GM23338 (cell line): Measurements from ENCODE around the gene TMEM134. TPM values are rescaled to one million over a fixed set of nuclear protein-coding genes. Genes with fewer than 3 reads are reported as not detected.

Experiments used
- ATAC-seq: fragments of 200-7000 bp; cut with Tn5 transposase; 3 replicates; pipeline ENCODE4 v1.9.1; 2020
- DNase-seq: peaks from one replicate; pipeline ENCODE4 v3.0.0-alpha.2; 2015; ENCODE audit warnings: low spot score
- H2AFZ ChIP-seq: fragments of 200-600 bp; sonication (generic); 2 replicates; pipeline ENCODE4 v1.8.0; 2016; ENCODE audit warnings: antibody characterized with exemption, mild to moderate bottlenecking, moderate library complexity
- H3F3A ChIP-seq: fragments of 200-600 bp; sonication (generic); replicated peaks from 2 replicates; pipeline ENCODE4 v1.8.0; 2017; ENCODE audit warnings: antibody characterized with exemption, mixed run types, low read depth
- H3K27ac ChIP-seq: fragments of 200-600 bp; sonication (generic); 2 replicates; pipeline ENCODE4 v1.6.1; 2016; ENCODE audit warnings: low read depth
- H3K27me3 ChIP-seq: fragments of 200-600 bp; sonication (generic); 2 replicates; pipeline ENCODE4 v1.8.0; 2016; ENCODE audit warnings: mild to moderate bottlenecking, mixed run types, moderate library complexity; ENCODE audit not compliant: insufficient read depth
- H3K36me3 ChIP-seq: fragments of 200-600 bp; sonication (generic); 2 replicates; pipeline ENCODE4 v1.8.0; 2016; ENCODE audit warnings: mild to moderate bottlenecking; ENCODE audit not compliant: insufficient read depth
- H3K4me1 ChIP-seq: fragments of 200-600 bp; sonication (generic); 2 replicates; pipeline ENCODE4 v1.8.0; 2016; ENCODE audit warnings: mild to moderate bottlenecking, moderate library complexity; ENCODE audit not compliant: insufficient read depth
- H3K4me2 ChIP-seq: fragments of 200-600 bp; sonication (generic); 2 replicates; pipeline ENCODE4 v1.7.1; 2017; ENCODE audit warnings: mixed run types
- H3K4me3 ChIP-seq: fragments of 200-600 bp; sonication (generic); 2 replicates; pipeline ENCODE4 v1.6.1; 2016; ENCODE audit warnings: mixed run types
- H3K79me2 ChIP-seq: fragments of 200-600 bp; sonication (generic); replicated peaks from 2 replicates; pipeline ENCODE4 v1.8.0; 2017; ENCODE audit warnings: mild to moderate bottlenecking; ENCODE audit not compliant: insufficient read depth
- H3K9me2 ChIP-seq: fragments of 200-600 bp; sonication (generic); 2 replicates; pipeline ENCODE4 v1.8.0; 2017; ENCODE audit not compliant: insufficient read depth
- H4K20me1 ChIP-seq: fragments of 200-600 bp; sonication (generic); replicated peaks from 2 replicates; pipeline ENCODE4 v1.8.0; 2017; ENCODE audit warnings: mild to moderate bottlenecking; ENCODE audit not compliant: insufficient read depth
- H3K27ac Mint-ChIP-seq: 2 replicates; pipeline ENCODE4 v1.8.0; 2020; ENCODE audit warnings: inconsistent platforms, mild to moderate bottlenecking, moderate library complexity, mixed read lengths
- H3K27me3 Mint-ChIP-seq: 3 replicates; pipeline ENCODE4 v1.8.0; 2022; ENCODE audit warnings: low read depth, mild to moderate bottlenecking, moderate library complexity, mixed read lengths, inconsistent platforms; ENCODE audit not compliant: insufficient read depth, poor library complexity
- H3K36me3 Mint-ChIP-seq: 3 replicates; pipeline ENCODE4 v1.8.0; 2021; ENCODE audit warnings: low read depth, mild to moderate bottlenecking, inconsistent platforms, moderate library complexity, mixed read lengths
- H3K4me1 Mint-ChIP-seq: 3 replicates; pipeline ENCODE4 v1.8.0; 2020; ENCODE audit warnings: mild to moderate bottlenecking, inconsistent platforms, mixed read lengths
- H3K4me3 Mint-ChIP-seq: 3 replicates; pipeline ENCODE4 v1.8.0; 2021; ENCODE audit warnings: moderate library complexity, mild to moderate bottlenecking, inconsistent platforms, mixed read lengths
- H3K9me3 Mint-ChIP-seq: 3 replicates; pipeline ENCODE4 v1.8.0; 2020; ENCODE audit warnings: moderate library complexity, mild to moderate bottlenecking, inconsistent platforms, mixed read lengths
- CREB1 ChIP-seq: fragments of 250-450 bp; sonication (Bioruptor Pico); IDR thresholded peaks from 2 replicates; pipeline ENCODE4 v1.5.0; 2020; ENCODE audit warnings: low read depth, mild to moderate bottlenecking, moderate library complexity
- EZH2 ChIP-seq: fragments of 200-600 bp; sonication (generic); IDR thresholded peaks from one replicate; pipeline ENCODE4 v1.8.0; 2017; ENCODE audit warnings: antibody characterized with exemption, mild to moderate bottlenecking, low read depth; ENCODE audit not compliant: unreplicated experiment
- EZH2phosphoT487 ChIP-seq: fragments of 200-600 bp; sonication (generic); IDR thresholded peaks from one replicate; pipeline ENCODE4 v1.8.1; 2018; ENCODE audit warnings: antibody characterized with exemption; ENCODE audit not compliant: unreplicated experiment
- NANOG ChIP-seq: IDR thresholded peaks from 2 replicates; pipeline ENCODE4 v1.6.1; 2016; ENCODE audit warnings: antibody characterized with exemption, borderline replicate concordance
- POLR2AphosphoS5 ChIP-seq: IDR thresholded peaks from 2 replicates; pipeline ENCODE4 v1.6.1; 2016; ENCODE audit warnings: antibody characterized with exemption, low read depth
- REST ChIP-seq: IDR thresholded peaks from one replicate; pipeline ENCODE4 v1.6.1; 2018; ENCODE audit warnings: antibody characterized with exemption; ENCODE audit not compliant: unreplicated experiment
- STAT1 ChIP-seq: IDR thresholded peaks from one replicate; pipeline ENCODE4 v1.6.1; 2016; ENCODE audit warnings: antibody characterized with exemption; ENCODE audit not compliant: unreplicated experiment
- ZNF114 ChIP-seq: fragments of 250-450 bp; sonication (Bioruptor Pico); IDR thresholded peaks from 2 replicates; pipeline ENCODE4 v1.5.0; 2020; ENCODE audit warnings: mild to moderate bottlenecking, moderate library complexity
- ZNF331 ChIP-seq: fragments of 250-450 bp; sonication (Bioruptor Pico); IDR thresholded peaks from 2 replicates; pipeline ENCODE4 v1.5.0; 2020; ENCODE audit warnings: low read depth, mild to moderate bottlenecking, moderate library complexity
- ZNF462 ChIP-seq: fragments of 250-450 bp; sonication (Bioruptor Pico); IDR thresholded peaks from 2 replicates; pipeline ENCODE4 v1.5.0; 2020; ENCODE audit warnings: mild to moderate bottlenecking, moderate library complexity
- polyA plus RNA-seq: library from polyadenylated mRNA; unstranded; fragments of >200 nt; fragmentation: Nextera tagmentation; extraction: Ambion mirVana; gene quantifications from 2 replicates; pipeline ENCODE4 v1.2.1, GENCODE V29; 2016
- total RNA-seq: library from RNA; depleted of rRNA; stranded (reverse); fragments of >200 nt; shearing (Covaris generic); gene quantifications from 2 replicates; pipeline ENCODE4 v1.2.3, GENCODE V29; 2014

The TMEM134 gene
- total and polyA plus RNA-seq, 2 experiments from 2014 or later, result 61.4 to 69.2 TPM

DNA sequence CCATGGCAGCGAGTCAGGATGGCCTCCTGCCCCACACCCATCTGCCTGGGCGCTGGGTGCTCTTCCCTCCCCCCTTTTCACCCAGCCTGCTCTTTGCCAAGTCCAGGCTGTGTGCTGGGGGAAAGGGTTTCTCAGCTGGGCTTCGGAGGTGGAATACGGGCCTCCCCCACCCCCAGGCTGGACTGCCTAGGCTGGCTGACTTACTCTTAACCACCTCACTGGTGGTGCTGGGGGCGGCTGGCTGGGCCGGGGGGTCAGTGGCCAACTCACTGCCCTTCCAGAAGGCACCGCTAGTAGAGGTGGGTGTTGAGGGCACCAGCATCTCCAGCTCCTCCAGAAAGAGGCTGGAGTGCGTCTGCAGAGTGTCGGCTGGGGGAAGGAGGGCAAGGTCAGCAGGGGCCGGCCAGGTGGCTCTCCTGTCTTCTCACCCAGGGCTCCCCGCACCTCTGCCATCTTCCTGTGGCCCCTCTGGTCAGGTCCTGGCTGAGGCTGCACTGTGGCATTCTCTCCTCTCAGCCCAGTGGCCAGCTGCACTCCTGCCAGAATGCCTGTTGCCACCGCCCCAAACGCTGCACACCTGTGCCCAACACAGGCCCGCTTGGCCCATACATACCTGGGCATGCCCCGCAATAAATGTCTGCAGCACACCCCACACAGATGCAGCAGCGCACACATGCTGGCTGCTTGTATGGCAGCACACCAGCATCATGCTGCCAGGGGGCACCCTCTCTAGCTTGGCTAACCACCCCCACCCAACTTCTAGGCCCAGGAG is 26.4 kb upstream of the TMEM134 start:
- Histone ChIP-seq H3K36me3 (no peaks in the 10 kb centered on the region; the same call in 1 of the 2 replicates), H3K4me3 (no peak overlapping the region), H3K79me2 (no peaks in the 10 kb centered on the region), H2AFZ (no peak overlapping the region), H3K9me2 (no peaks in the 10 kb centered on the region), H3K27ac (no peak overlapping the region), H3K27me3 (no peaks in the 10 kb centered on the region), H3K4me1 (no peaks in the 10 kb centered on the region), H4K20me1 (no peaks in the 10 kb centered on the region; the same call in 1 of the 2 replicates), H3K4me2 (no peak overlapping the region), H3F3A (0 out of 2 replicates have a peak, but pooled peaks cover 3% of the 10 kb centered on the region)
- Mint-ChIP-seq H3K27me3 (peaks cover under 1% of the 10 kb centered on the region), H3K4me1 (no peaks in the 10 kb centered on the region), H3K4me3 (no peak overlapping the region), H3K9me3 (no peaks in the 10 kb centered on the region), H3K27ac (no peak overlapping the region), H3K36me3 (no peaks in the 10 kb centered on the region; the same call in 2 of the 3 replicates)
- DNase-seq (no peak), ATAC-seq (no peak)
- no peak for TF ChIP-seq CREB1 (CRISPR knock-in tag)
- TF ChIP-seq NANOG, result no peak
- no peak for TF ChIP-seq EZH2
- no peak for TF ChIP-seq STAT1
- TF ChIP-seq ZNF462, result no peak
- no peak for TF ChIP-seq POLR2AphosphoS5
- no peak for TF ChIP-seq REST
- TF ChIP-seq ZNF331 (CRISPR knock-in tag), result no peak
- TF ChIP-seq ZNF114 (CRISPR knock-in tag), result no peak
- TF ChIP-seq EZH2phosphoT487, result no peak
